Panc1 (cell line): Measurements from ENCODE around the gene GALNT11.

ENCODE experiments used
- POLR2AphosphoS5 ChIP-seq: IDR thresholded peaks from 2 replicates; pipeline ENCODE4 v1.6.1; 2012; ENCODE audit warnings: mild to moderate bottlenecking, low read depth, low read length, moderate library complexity
- TCF7L2 ChIP-seq: IDR thresholded peaks from 2 replicates; pipeline ENCODE4 v1.6.1; 2011; ENCODE audit warnings: mild to moderate bottlenecking, low read depth, low read length, inconsistent platforms
- TF ChIP-seq, protein P1 (sequence below): fragments of 450-650 bp; IDR thresholded peaks from 2 replicates; pipeline ENCODE4 v1.5.1; 2017; ENCODE audit warnings: mild to moderate bottlenecking
- TF ChIP-seq, protein P2 (sequence below), 2 experiments: IDR thresholded peaks; 2 replicates each; pipeline ENCODE4 v1.6.1; 2011 to 2012; ENCODE audit warnings: low read depth in 2 of 2, control low read depth in 1 of 2, low read length in 1 of 2, mild to moderate bottlenecking in 1 of 2, moderate library complexity in 1 of 2; ENCODE audit not compliant: insufficient read depth in 1 of 2

DNA sequence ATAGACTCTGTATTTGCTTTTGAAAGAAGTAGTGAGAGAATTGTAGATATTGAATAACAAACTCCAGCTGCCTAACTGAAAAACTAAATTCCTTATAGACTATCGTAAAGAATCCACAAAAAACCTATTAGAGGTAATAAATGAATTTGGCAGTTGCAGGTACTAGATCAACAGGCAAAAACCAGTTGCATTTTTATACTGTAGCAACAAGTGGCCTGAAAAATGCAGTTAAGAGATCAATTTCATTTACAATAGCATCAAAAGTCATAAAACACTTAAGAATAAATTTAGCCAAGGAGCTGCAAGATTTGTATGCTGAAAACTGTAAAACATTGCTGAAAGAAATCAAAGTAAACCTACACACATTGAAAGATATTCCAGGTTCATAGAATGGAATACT is 70.3 kb downstream of the GALNT11 start:
- TF ChIP-seq, protein P1, sequence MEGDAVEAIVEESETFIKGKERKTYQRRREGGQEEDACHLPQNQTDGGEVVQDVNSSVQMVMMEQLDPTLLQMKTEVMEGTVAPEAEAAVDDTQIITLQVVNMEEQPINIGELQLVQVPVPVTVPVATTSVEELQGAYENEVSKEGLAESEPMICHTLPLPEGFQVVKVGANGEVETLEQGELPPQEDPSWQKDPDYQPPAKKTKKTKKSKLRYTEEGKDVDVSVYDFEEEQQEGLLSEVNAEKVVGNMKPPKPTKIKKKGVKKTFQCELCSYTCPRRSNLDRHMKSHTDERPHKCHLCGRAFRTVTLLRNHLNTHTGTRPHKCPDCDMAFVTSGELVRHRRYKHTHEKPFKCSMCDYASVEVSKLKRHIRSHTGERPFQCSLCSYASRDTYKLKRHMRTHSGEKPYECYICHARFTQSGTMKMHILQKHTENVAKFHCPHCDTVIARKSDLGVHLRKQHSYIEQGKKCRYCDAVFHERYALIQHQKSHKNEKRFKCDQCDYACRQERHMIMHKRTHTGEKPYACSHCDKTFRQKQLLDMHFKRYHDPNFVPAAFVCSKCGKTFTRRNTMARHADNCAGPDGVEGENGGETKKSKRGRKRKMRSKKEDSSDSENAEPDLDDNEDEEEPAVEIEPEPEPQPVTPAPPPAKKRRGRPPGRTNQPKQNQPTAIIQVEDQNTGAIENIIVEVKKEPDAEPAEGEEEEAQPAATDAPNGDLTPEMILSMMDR: no peak
- TF ChIP-seq, protein P2, sequence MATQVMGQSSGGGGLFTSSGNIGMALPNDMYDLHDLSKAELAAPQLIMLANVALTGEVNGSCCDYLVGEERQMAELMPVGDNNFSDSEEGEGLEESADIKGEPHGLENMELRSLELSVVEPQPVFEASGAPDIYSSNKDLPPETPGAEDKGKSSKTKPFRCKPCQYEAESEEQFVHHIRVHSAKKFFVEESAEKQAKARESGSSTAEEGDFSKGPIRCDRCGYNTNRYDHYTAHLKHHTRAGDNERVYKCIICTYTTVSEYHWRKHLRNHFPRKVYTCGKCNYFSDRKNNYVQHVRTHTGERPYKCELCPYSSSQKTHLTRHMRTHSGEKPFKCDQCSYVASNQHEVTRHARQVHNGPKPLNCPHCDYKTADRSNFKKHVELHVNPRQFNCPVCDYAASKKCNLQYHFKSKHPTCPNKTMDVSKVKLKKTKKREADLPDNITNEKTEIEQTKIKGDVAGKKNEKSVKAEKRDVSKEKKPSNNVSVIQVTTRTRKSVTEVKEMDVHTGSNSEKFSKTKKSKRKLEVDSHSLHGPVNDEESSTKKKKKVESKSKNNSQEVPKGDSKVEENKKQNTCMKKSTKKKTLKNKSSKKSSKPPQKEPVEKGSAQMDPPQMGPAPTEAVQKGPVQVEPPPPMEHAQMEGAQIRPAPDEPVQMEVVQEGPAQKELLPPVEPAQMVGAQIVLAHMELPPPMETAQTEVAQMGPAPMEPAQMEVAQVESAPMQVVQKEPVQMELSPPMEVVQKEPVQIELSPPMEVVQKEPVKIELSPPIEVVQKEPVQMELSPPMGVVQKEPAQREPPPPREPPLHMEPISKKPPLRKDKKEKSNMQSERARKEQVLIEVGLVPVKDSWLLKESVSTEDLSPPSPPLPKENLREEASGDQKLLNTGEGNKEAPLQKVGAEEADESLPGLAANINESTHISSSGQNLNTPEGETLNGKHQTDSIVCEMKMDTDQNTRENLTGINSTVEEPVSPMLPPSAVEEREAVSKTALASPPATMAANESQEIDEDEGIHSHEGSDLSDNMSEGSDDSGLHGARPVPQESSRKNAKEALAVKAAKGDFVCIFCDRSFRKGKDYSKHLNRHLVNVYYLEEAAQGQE (IDR thresholded peaks at IDR 0.05; ENCODE audit: insufficient read depth in 1 of 2, low read depth in 2 of 2, low read length in 1 of 2): no peak
- TF ChIP-seq POLR2AphosphoS5 (no peak), TCF7L2 (no peak)
